T-cell (primary cell): Measurements from ENCODE around the gene MLST8. TPM values are rescaled to one million over a fixed set of nuclear protein-coding genes. Genes with fewer than 3 reads are reported as not detected.
A peak's percentile ranks its signal among the peaks of the same experiment; 100 is the strongest.

Source experiments
- ATAC-seq, 4 experiments: fragments of 200-7000 bp in 3 of 4; fragments of 150-1000 bp in 1 of 4; cut with Tn5 transposase; replicated peaks in 1 of 4; 1 replicate in 3 of 4; 2 replicates in 1 of 4; pipeline ENCODE4 v1.10.0; 2021; ENCODE audit warnings: moderate library complexity in 3 of 4, mild to moderate bottlenecking in 2 of 4, moderate number of reproducible peaks in 1 of 4
- CTCF ChIA-PET, 2 donors: fragments of 300-600 bp; sonication (Branson Sonifier 250); formaldehyde crosslinking; loops; one replicate each; lab custom pipeline; 2022; ENCODE audit warnings: antibody characterized with exemption in 2 of 2; lab: Charles Lee
- POLR2A ChIA-PET, 2 donors: fragments of 300-600 bp; sonication (Branson Sonifier 250); formaldehyde crosslinking; loops; one replicate each; lab custom pipeline; 2022; ENCODE audit warnings: antibody characterized with exemption in 2 of 2; lab: Charles Lee
- DNase-seq, 35 experiments: peaks; one replicate each; pipeline versions ENCODE4 v3.0.0 to v3.0.0-alpha.2; 2013 to 2023
- H3K27ac ChIP-seq: one replicate; pipeline ENCODE4 v1.5.1; 2013; ENCODE audit warnings: low read length
- H3K27me3 ChIP-seq, 2 experiments: replicated peaks in 1 of 2; 1 replicate in 1 of 2; 2 replicates in 1 of 2; pipeline versions ENCODE4 v1.6.1 to v1.7.0; 2013; ENCODE audit warnings: low read length in 1 of 2, mixed read lengths in 1 of 2; ENCODE audit not compliant: control insufficient read depth in 2 of 2, insufficient read depth in 2 of 2; ENCODE audit errors: extremely low read depth in 1 of 2
- H3K36me3 ChIP-seq, 2 donors: 1 replicate in 1 of 2; 2 replicates in 1 of 2; pipeline versions ENCODE4 v1.6.1 to v1.7.0; 2013; ENCODE audit warnings: low read length in 1 of 2; ENCODE audit not compliant: control insufficient read depth in 2 of 2, insufficient read depth in 1 of 2; ENCODE audit errors: extremely low read depth in 1 of 2
- H3K4me1 ChIP-seq, 2 experiments: 1 replicate in 1 of 2; 2 replicates in 1 of 2; pipeline versions ENCODE4 v1.6.1 to v1.7.0; 2013; ENCODE audit warnings: low read length in 2 of 2, mixed read lengths in 1 of 2; ENCODE audit not compliant: insufficient read depth in 2 of 2, control insufficient read depth in 1 of 2; ENCODE audit errors: extremely low read depth in 1 of 2
- H3K4me3 ChIP-seq, 2 donors: 1 replicate in 1 of 2; 2 replicates in 1 of 2; pipeline versions ENCODE4 v1.5.1 to v1.7.0; 2013; ENCODE audit warnings: mild to moderate bottlenecking in 2 of 2, low read length in 1 of 2, moderate library complexity in 1 of 2; ENCODE audit not compliant: control insufficient read depth in 1 of 2; ENCODE audit errors: extremely low read depth in 1 of 2
- H3K9me3 ChIP-seq: 2 replicates; pipeline ENCODE4 v1.7.0; 2013
- H3K27ac Mint-ChIP-seq, 2 donors: one replicate each; pipeline ENCODE4 v1.8.0; 2020 to 2021; ENCODE audit warnings: mild to moderate bottlenecking in 2 of 2, mixed read lengths in 2 of 2
- H3K27me3 Mint-ChIP-seq, 2 donors: one replicate each; pipeline ENCODE4 v1.8.0; 2021 to 2022; ENCODE audit warnings: mixed read lengths in 2 of 2
- H3K36me3 Mint-ChIP-seq: one replicate; pipeline ENCODE4 v1.8.0; 2021; ENCODE audit warnings: mixed read lengths
- H3K4me1 Mint-ChIP-seq, 3 donors: one replicate each; pipeline ENCODE4 v1.8.0; 2020 to 2022; ENCODE audit warnings: mixed read lengths in 3 of 3, mild to moderate bottlenecking in 1 of 3
- H3K4me3 Mint-ChIP-seq, 3 donors: one replicate each; pipeline ENCODE4 v1.8.0; 2020 to 2022; ENCODE audit warnings: mild to moderate bottlenecking in 3 of 3, mixed read lengths in 3 of 3, moderate library complexity in 3 of 3
- H3K9me3 Mint-ChIP-seq, 3 donors: one replicate each; pipeline ENCODE4 v1.8.0; 2020 to 2022; ENCODE audit warnings: mixed read lengths in 3 of 3
- WGBS: methylation state at CpG from one replicate; pipeline ENCODE4 v1.1.5; 2013; ENCODE audit warnings: missing lambda C conversion rate; ENCODE audit not compliant: insufficient coverage; 5-methylcytosine and 5-hydroxymethylcytosine counted together
- total RNA-seq, 35 experiments: library from RNA in 6 of 35; stranded (reverse) in 6 of 35; fragments of 120-200 nt in 1 of 35; gene quantifications; one replicate each; pipeline versions ENCODE4 v1.2.1 to v1.2.4 and lab custom pipeline; 2013 to 2026

The MLST8 gene
- total RNA-seq, 5 donors from 2014 or later (not counting 1 experiment from before 2014, with no cell fraction given) = 26.2 to 32.5 (median 30.2) TPM

DNA sequence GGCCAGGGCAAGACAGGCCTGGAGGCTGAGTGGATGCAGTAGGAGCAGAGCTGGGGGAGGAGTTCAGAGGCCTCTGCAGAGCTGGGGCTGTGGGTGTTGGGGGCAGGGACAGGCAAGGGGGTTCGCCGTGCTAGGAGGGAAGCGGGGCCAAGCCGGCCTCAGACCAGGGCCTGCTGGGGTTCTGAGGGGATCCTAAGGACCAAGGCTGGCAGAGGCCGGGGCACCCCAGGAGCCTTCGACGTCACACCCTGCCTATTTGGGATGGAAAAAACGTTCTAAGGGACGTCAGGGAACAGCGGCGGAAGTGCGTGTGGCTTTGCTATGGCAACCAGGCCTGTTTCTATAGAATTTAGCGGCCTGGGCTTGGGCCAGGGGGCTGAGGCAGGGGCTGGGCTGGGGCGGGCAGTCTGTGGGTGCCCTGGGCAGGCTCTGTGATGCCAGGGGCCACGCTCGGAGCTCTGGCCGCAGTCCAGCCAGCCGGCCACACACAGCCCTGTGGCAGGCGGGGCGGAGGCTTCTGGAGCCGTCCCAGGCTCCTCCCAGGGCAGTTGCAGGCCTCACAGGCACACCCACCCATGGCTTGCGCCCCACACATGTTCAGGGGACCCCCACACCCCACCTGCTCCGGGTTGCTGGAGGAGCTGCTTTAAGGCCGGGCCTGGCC, 45.9 kb upstream of the MLST8 start:
- no peak overlapping the region for H3K27ac Mint-ChIP-seq
- DNase-seq (no peak), ATAC-seq (no peak)

GRCh38 chr16:2160915-2161551, 44.2 kb upstream of the MLST8 start:
- no peaks in the 10 kb centered on the region for H3K27me3 Mint-ChIP-seq
- no peak overlapping the region for H3K27ac Mint-ChIP-seq
- H3K9me3 Mint-ChIP-seq = no peaks in the 10 kb centered on the region
- no peaks in the 10 kb centered on the region for H3K27me3 ChIP-seq
- ChIA-PET POLR2A (no interaction called here), CTCF (no interaction called here)
- H3K4me1 Mint-ChIP-seq = peaks cover 22 to 27% (median 24%) of the 10 kb centered on the region in 3 donors
- no peak overlapping the region for H3K4me3 Mint-ChIP-seq
- peaks cover 4 to 50% of the 10 kb centered on the region in 2 experiments for H3K4me1 ChIP-seq
- 95% methylated on average over 11 of the region's 20 CpGs for WGBS
- DNase-seq (no peak), ATAC-seq (no peak)
- H3K9me3 ChIP-seq = no peaks in the 10 kb centered on the region
- peaks cover 4 to 8% of the 10 kb centered on the region in 2 donors for H3K36me3 ChIP-seq
- H3K27ac ChIP-seq = no peak overlapping the region
- H3K36me3 Mint-ChIP-seq = peaks cover under 1% of the 10 kb centered on the region
- no peak overlapping the region for H3K4me3 ChIP-seq

More for the DNA sequence above, 45.9 kb upstream of the MLST8 start:
- ChIA-PET POLR2A (no interaction called here), CTCF (interaction anchor here in 1 of 2 donors (0.6 kb wide), 1 partner anchor 14 kb away, joined by 8 read pairs; no protein-coding TSS in a partner anchor)
- Histone ChIP-seq H3K4me3 (no peak overlapping the region), H3K4me1 (peaks cover 4 to 60% of the 10 kb centered on the region in 2 experiments), H3K9me3 (no peaks in the 10 kb centered on the region), H3K27me3 (no peaks in the 10 kb centered on the region), H3K27ac (no peak overlapping the region), H3K36me3 (peaks cover 4% of the 10 kb centered on the region in 2 donors)
- no peaks in the 10 kb centered on the region for H3K27me3 Mint-ChIP-seq
- WGBS = 94% methylated on average over 18 of the region's 24 CpGs
- H3K36me3 Mint-ChIP-seq = no peaks in the 10 kb centered on the region
- no peak overlapping the region for H3K4me3 Mint-ChIP-seq
- peaks cover 30 to 39% (median 31%) of the 10 kb centered on the region in 3 donors for H3K4me1 Mint-ChIP-seq
- no peaks in the 10 kb centered on the region for H3K9me3 Mint-ChIP-seq

DNA sequence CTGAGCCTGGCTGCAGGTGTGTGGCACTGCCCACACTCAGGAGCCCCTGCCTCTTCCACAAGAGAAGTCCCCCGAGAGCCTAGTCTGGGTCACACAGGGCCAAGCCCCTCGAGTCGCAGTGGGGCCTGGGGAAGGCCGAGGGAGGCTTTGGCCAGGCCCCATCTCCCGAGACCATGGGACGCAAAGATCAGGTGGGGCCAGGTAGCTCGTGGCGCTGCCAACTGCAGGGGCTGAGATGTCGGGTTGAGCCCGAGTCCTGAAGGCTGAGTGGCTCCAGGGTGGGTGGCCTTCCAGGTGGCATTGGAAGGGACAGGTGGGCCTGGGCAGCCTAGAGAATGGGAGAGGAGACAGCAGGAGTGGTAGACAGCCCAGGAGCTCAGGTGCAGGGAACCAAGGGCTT, 43.3 kb upstream of the MLST8 start:
- H3K9me3 Mint-ChIP-seq = no peaks in the 10 kb centered on the region
- no peaks in the 10 kb centered on the region for H3K27me3 Mint-ChIP-seq
- H3K4me1 Mint-ChIP-seq = peaks cover 13 to 18% (median 16%) of the 10 kb centered on the region in 3 donors
- DNase-seq (no peak), ATAC-seq (no peak)
- no peak overlapping the region for H3K27ac ChIP-seq
- H3K36me3 ChIP-seq = peaks cover 4 to 11% of the 10 kb centered on the region in 2 donors
- no peak overlapping the region for H3K27ac Mint-ChIP-seq
- CTCF ChIA-PET = no interaction called here
- POLR2A ChIA-PET = no interaction called here
- no peaks in the 10 kb centered on the region for H3K9me3 ChIP-seq
- H3K27me3 ChIP-seq = no peaks in the 10 kb centered on the region
- H3K4me3 Mint-ChIP-seq = no peak overlapping the region
- peaks cover 3% of the 10 kb centered on the region for H3K36me3 Mint-ChIP-seq
- H3K4me1 ChIP-seq = peaks cover 0 to 41% of the 10 kb centered on the region in 2 experiments
- WGBS = 95% methylated on average over 10 of the region's 10 CpGs
- no peak overlapping the region for H3K4me3 ChIP-seq

DNA sequence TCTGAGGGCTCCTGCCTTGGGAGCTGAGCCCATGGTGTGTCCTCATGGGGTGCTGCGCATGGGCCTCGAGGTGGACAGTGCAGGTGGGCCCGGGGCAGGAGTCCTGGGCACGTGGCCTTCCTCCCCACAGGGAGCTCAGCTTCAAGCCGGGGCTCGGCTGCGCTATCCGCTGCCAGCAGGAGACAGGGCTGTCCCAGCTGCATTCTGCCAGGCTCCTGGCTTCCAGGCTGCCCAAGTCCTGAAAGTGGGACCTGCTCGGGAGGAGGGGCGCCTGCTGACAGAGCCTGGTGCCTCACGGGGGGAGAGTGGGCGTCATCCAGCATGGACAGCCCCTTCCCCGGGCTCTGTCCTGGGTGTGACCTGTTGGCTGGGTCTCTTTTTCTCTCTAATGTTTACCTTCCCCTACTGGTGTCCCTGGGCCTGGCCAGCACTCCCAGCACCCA, 42.6 kb upstream of the MLST8 start:
- H3K4me3 ChIP-seq = no peak overlapping the region
- H3K36me3 ChIP-seq = peaks cover 7 to 14% of the 10 kb centered on the region in 2 donors
- no peaks in the 10 kb centered on the region for H3K9me3 ChIP-seq
- ATAC-seq = no peak
- no peak overlapping the region for H3K4me3 Mint-ChIP-seq
- H3K27ac Mint-ChIP-seq = no peak overlapping the region
- peaks cover 5 to 10% (median 8%) of the 10 kb centered on the region in 3 donors for H3K4me1 Mint-ChIP-seq
- ChIA-PET POLR2A (no interaction called here), CTCF (no interaction called here)
- H3K27ac ChIP-seq = no peak overlapping the region
- DNase-seq = no peak
- peaks cover 3% of the 10 kb centered on the region for H3K36me3 Mint-ChIP-seq
- H3K27me3 Mint-ChIP-seq = no peaks in the 10 kb centered on the region
- H3K9me3 Mint-ChIP-seq = no peaks in the 10 kb centered on the region
- WGBS = 99% methylated on average over 13 of the region's 13 CpGs
- peaks cover 0 to 33% of the 10 kb centered on the region in 2 experiments for H3K4me1 ChIP-seq
- no peaks in the 10 kb centered on the region for H3K27me3 ChIP-seq

- Histone ChIP-seq H3K4me3 (no peak overlapping the region), H3K4me1 (peaks cover 0 to 27% of the 10 kb centered on the region in 2 experiments), H3K9me3 (no peaks in the 10 kb centered on the region), H3K27me3 (no peaks in the 10 kb centered on the region), H3K36me3 (peaks cover 9 to 15% of the 10 kb centered on the region in 2 donors), H3K27ac (peak overlapping the region; percentile 24)
- ChIA-PET CTCF (no interaction called here), POLR2A (no interaction called here)
- ATAC-seq = peak in 3 of 4 experiments; percentile 29 to 65 (median 56)
- no peaks in the 10 kb centered on the region for H3K27me3 Mint-ChIP-seq
- H3K4me1 Mint-ChIP-seq = peaks cover 0 to 6% (median 6%) of the 10 kb centered on the region in 3 donors
- no peaks in the 10 kb centered on the region for H3K9me3 Mint-ChIP-seq
- peak in 2 of 35 experiments; percentile 20 to 27 for DNase-seq
- WGBS = 97% methylated on average over 19 of the region's 26 CpGs
- peaks cover 3% of the 10 kb centered on the region for H3K36me3 Mint-ChIP-seq
- H3K4me3 Mint-ChIP-seq = no peak overlapping the region
- peak overlapping the region in 1 of 2 donors; percentile 46 for H3K27ac Mint-ChIP-seq
Measured at GRCh38 chr16:2163211-2163881, 41.9 kb upstream of the MLST8 start.

GRCh38 chr16:2165861-2166260, 39.4 kb upstream of the MLST8 start:
- no peaks in the 10 kb centered on the region for H3K9me3 Mint-ChIP-seq
- H3K4me3 Mint-ChIP-seq = no peak overlapping the region
- H3K27me3 Mint-ChIP-seq = no peaks in the 10 kb centered on the region
- POLR2A ChIA-PET = no interaction called here
- Histone ChIP-seq H3K27me3 (no peaks in the 10 kb centered on the region), H3K27ac (no peak overlapping the region), H3K4me1 (peaks cover 0 to 10% of the 10 kb centered on the region in 2 experiments), H3K36me3 (peaks cover 14 to 19% of the 10 kb centered on the region in 2 donors), H3K4me3 (no peak overlapping the region), H3K9me3 (no peaks in the 10 kb centered on the region)
- CTCF ChIA-PET = no interaction called here
- ATAC-seq (no peak), DNase-seq (no peak)
- no peak overlapping the region for H3K27ac Mint-ChIP-seq
- peaks cover 3% of the 10 kb centered on the region for H3K36me3 Mint-ChIP-seq
- 96% methylated on average over 12 of the region's 12 CpGs for WGBS
- peaks cover 0 to 3% (median 2%) of the 10 kb centered on the region in 3 donors for H3K4me1 Mint-ChIP-seq
